HCT116 (cell line): ENCODE data around the gene RPS6KA1.

ENCODE experiments used
- CBX3 ChIP-seq: IDR thresholded peaks from 2 replicates; pipeline ENCODE4 v1.6.1; 2012; ENCODE audit warnings: low read depth
- EZH2 ChIP-seq: fragments of 200-600 bp; sonication (generic); IDR thresholded peaks from 2 replicates; pipeline ENCODE4 v1.6.1; 2017; ENCODE audit warnings: antibody characterized with exemption, mixed run types
- POLR2A ChIP-seq: IDR thresholded peaks from 2 replicates; pipeline ENCODE4 v1.7.0; 2011; ENCODE audit warnings: borderline replicate concordance; ENCODE audit not compliant: insufficient read depth, insufficient read length; ENCODE audit errors: extremely low read depth
- SP1 ChIP-seq: IDR thresholded peaks from 2 replicates; pipeline ENCODE4 v1.6.1; 2012; ENCODE audit warnings: low read depth
- TCF7L2 ChIP-seq: IDR thresholded peaks from 2 replicates; pipeline ENCODE4 v1.7.0; 2011; ENCODE audit warnings: borderline replicate concordance, inconsistent platforms; ENCODE audit not compliant: insufficient read depth, insufficient read length; ENCODE audit errors: extremely low read depth
- ZFX ChIP-seq: fragments of 450-650 bp; IDR thresholded peaks from 2 replicates; pipeline ENCODE4 v1.6.1; 2017
- TF ChIP-seq, protein P1 (sequence below): IDR thresholded peaks from 2 replicates; pipeline ENCODE4 v1.6.1; 2011; ENCODE audit warnings: mild to moderate bottlenecking, low read length, moderate library complexity; ENCODE audit not compliant: insufficient replicate concordance; ENCODE audit errors: extremely low read depth
- TF ChIP-seq, protein P2 (sequence below), 3 experiments: fragments of 200-600 bp in 1 of 3; sonication (generic) in 1 of 3; IDR thresholded peaks in 2 of 3; conservative IDR thresholded peaks in 1 of 3; 2 replicates each; pipeline ENCODE4 v1.5.1; 2012 to 2017; ENCODE audit warnings: low read depth in 2 of 3, low read length in 2 of 3, antibody characterized with exemption in 1 of 3, borderline replicate concordance in 1 of 3, control low read depth in 1 of 3, mild to moderate bottlenecking in 1 of 3, mixed read lengths in 1 of 3, mixed run types in 1 of 3, moderate library complexity in 1 of 3; ENCODE audit not compliant: insufficient read depth in 1 of 3

DNA sequence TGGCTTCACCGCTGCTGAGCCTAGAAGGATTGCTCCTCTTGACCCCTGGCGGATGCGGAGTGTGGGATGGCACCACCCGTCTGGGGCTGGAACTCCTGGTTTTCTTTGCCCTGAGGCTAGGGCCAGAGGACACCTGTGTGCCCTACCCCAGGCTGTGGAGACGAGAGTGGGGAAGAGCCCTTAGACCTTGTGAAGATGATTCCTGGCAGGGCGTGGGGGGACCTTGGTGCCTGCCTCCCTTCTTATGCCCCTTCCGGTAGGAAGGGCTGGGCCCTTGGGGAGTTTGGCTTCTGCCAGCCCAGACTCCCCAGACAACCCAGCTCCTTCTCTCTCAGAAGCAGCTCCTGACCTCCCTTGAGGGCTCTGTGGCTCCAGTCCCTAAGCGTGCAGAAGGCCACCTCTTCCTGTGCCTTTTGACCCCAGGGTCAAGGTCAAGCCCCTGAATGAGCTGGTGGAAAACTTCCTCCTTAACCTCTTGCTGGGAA, 891 bp downstream of the RPS6KA1 start:
- TF ChIP-seq EZH2 (no peak), TCF7L2 (no peak), SP1 (no peak), POLR2A (no peak), ZFX (no peak), CBX3 (no peak)
- TF ChIP-seq, protein P1, sequence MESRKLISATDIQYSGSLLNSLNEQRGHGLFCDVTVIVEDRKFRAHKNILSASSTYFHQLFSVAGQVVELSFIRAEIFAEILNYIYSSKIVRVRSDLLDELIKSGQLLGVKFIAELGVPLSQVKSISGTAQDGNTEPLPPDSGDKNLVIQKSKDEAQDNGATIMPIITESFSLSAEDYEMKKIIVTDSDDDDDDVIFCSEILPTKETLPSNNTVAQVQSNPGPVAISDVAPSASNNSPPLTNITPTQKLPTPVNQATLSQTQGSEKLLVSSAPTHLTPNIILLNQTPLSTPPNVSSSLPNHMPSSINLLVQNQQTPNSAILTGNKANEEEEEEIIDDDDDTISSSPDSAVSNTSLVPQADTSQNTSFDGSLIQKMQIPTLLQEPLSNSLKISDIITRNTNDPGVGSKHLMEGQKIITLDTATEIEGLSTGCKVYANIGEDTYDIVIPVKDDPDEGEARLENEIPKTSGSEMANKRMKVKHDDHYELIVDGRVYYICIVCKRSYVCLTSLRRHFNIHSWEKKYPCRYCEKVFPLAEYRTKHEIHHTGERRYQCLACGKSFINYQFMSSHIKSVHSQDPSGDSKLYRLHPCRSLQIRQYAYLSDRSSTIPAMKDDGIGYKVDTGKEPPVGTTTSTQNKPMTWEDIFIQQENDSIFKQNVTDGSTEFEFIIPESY = no peak
- TF ChIP-seq, protein P2, sequence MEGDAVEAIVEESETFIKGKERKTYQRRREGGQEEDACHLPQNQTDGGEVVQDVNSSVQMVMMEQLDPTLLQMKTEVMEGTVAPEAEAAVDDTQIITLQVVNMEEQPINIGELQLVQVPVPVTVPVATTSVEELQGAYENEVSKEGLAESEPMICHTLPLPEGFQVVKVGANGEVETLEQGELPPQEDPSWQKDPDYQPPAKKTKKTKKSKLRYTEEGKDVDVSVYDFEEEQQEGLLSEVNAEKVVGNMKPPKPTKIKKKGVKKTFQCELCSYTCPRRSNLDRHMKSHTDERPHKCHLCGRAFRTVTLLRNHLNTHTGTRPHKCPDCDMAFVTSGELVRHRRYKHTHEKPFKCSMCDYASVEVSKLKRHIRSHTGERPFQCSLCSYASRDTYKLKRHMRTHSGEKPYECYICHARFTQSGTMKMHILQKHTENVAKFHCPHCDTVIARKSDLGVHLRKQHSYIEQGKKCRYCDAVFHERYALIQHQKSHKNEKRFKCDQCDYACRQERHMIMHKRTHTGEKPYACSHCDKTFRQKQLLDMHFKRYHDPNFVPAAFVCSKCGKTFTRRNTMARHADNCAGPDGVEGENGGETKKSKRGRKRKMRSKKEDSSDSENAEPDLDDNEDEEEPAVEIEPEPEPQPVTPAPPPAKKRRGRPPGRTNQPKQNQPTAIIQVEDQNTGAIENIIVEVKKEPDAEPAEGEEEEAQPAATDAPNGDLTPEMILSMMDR (IDR thresholded peaks at IDR 0.05 in 2 of 3, conservative IDR thresholded peaks at IDR 0.05 in 1 of 3; ENCODE audit: borderline replicate concordance in 1 of 3, insufficient read depth in 1 of 3, low read depth in 2 of 3, low read length in 2 of 3) = no peak
